NCI-H1417 treated with DMSO at 0.1 percent for 48 hours (cell line): ENCODE measurements around the gene ATP2C1.

ENCODE experiments used
- DNase-seq: peaks from one replicate; lab custom pipeline; 2025; lab: John Stamatoyannopoulos, UW

ATP2C1 gene

DNA sequence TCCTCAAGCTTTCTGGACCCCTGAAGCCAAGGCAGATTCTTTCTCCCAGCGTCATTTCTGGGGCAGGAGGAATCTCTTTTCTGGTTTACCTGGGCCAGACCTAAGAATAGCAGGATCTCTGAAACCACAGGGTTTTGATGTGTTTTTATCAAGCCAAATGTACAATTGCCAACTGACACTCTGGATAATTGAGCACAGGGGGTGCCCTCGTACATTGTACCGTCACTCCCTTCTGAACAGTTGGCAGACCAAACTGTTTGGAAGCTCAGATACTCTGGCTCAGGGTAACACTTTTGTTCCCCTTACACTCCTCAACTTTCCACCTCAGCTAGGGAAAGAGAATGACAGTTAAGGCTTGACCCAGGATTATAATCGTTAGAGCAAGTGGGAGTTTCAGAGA is 82.8 kb downstream of the ATP2C1 start:
- DNase-seq = no peak

DNA sequence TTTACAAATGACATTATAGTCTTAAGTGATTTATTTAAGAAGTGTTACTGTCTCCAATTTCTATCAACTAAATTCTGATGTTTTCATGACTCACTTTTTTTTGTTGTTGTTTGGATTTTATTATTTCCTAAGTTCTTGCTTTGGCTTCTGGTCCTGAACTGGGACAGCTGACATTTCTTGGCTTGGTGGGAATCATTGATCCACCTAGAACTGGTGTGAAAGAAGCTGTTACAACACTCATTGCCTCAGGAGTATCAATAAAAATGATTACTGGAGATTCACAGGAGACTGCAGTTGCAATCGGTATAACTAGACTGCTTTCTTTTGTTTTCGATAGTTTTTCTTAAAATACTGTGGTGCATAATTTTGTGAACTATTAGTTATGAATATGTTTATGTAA is 85.2 kb downstream of the ATP2C1 start:
- no peak for DNase-seq

DNA sequence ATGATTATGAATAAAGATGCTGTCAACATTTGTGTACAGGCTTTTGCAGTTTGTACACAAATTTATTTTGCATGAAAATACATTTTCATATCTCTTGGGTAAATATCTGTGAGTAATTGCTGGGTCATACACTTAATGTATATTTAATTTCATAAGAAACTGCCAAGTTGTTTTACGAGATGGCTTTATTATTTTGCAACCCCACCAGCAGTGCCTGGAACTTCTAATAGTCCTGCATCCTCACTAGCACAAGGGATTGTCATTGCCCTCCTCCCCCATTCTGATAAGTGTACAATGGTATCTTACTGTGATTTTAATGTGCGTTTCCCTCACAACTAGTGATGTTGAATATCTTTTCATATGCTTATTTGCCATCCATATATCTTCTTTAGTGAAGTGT is 87.6 kb downstream of the ATP2C1 start:
- DNase-seq = no peak

DNA sequence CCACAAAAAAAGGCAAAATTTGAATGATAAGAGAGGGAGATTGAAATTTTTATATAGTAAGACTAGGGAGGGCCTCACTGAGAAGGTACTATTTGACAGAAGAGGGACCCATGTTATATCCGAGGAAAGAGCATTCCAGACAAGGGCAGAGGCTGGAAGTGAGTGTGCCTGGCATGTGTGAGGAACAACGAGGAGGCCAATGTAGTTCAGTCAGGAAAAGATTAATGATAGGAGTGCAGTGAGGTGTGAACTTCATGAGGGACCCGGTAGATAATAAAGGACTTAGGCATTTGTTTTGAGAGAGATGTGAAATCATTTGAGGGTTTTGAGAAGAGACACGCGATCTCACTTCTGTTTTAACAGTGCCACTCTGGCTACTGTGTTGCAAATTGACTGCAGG is 96.4 kb downstream of the ATP2C1 start:
- DNase-seq = no peak

DNA sequence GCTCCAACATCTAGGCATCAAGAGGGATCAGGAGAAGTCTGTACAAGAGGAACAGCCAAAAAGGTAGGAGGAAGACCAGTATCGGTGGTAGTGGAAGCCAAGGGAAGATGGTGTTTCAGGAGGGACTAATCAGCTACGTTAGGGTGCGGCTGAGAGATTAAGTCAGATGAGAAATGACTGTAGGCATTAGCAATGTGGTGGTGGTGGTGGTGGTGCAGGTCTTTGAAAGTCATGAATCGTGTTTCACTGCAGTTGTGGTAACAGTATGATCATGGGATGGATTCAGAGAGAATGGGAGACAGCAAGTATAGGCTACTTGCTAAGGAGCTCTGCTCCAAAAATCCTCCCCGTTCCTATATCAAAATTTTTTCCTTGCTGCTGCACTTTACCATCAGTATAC is 97.2 kb downstream of the ATP2C1 start:
- no peak for DNase-seq

DNA sequence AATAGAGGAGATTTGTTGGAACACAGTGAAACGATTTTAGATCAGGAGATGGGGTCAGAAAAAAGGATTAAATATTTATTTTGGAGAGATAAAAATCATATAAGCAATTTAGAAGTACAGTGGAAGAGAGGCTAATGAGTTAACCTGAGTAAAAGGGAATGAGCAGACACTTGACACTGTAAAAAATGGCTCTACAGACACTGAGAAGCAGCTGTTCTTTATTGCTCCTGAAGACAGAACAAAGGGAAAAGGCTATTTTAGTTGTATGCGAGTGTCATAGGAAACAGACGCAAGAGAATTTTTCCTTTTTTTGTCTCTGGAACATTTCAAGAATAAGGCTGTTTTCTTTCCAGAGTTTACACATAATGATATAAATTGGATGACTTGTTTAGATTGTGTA is 98.5 kb downstream of the ATP2C1 start:
- DNase-seq = peak; percentile 28

DNA sequence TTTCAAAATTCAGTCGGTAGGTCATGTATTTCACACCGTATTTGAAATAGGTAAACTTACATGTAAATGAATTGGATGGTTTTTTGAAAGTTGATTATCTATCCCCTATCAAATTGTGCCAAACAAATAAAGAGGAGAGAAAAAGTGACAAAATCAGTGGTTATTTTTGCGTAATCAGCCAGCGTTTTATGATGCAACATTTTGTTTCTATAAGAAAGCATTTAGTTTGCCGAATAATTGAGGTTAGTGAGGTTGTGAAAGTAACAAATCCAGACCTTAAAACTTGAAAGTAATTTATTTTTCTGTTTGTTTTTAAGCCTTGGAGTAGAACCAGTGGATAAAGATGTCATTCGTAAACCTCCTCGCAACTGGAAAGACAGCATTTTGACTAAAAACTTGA is 103.4 kb downstream of the ATP2C1 start:
- DNase-seq = no peak

DNA sequence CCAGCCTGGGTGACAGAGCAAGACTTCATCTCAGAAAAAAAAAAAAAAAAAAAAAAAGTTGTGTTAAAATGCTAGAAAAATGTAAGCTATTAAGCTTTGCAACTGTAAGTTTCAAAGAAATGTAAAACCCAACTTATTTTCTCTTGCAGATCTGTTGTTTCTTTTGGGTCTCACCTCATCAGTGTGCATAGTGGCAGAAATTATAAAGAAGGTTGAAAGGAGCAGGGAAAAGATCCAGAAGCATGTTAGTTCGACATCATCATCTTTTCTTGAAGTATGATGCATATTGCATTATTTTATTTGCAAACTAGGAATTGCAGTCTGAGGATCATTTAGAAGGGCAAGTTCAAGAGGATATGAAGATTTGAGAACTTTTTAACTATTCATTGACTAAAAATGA is 107.2 kb downstream of the ATP2C1 start:
- no peak for DNase-seq

DNA sequence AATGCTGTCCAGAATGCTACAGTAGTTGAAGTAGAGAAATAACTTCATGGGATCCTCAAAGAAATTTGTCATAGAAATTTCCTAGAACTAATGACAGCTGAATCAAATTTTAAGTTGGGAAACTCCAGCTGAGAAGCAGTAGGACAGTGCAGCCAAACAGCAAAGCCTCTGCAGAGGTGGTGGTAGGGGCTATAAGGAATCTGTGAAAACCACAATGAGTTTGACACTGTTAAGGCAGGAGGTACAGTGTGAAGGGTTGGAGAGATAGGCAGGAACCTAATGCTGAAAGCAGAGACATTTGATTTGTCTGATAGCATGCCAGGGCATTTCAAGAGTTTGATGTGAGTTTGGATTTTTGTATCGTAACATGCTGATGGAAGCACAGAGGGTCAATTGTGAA is 110.7 kb downstream of the ATP2C1 start:
- no peak for DNase-seq

DNA sequence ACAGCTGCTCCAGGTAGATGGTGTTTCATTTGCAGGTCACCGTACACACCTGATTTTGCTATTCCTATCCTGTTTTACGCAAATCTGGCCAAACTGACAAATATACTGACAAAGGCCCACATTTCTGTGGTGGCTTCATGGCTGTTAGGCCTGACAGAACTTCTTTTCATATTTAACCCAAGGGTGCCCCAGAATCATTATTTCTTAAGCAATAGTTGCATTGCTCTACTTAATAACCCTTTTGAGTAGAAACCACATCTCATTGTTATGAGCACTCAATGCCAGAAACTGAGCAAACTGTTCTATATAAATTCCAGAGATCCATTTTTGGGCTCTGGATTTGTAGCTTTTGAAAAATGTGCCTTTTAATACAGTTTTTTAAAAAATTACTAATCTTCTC is 113.4 kb downstream of the ATP2C1 start:
- no peak for DNase-seq

DNA sequence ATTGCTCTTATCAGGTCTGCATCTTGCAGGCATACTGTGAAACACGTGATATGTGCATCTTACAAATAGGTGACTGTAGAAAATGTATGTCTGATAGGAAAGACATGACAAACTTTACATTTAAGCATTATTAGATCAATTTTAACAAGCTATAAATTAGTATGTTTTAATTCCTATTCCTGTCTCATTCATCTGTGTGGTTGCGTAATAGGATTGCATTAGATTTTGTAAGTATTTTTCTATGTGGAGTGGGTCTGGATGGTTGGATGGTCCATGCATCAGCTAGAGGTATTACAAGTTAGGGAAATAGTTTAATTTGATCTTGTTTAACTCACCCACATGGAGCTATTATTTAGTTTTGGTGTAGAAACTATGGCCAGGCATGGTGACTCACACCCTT is 113.9 kb downstream of the ATP2C1 start:
- no peak for DNase-seq

DNA sequence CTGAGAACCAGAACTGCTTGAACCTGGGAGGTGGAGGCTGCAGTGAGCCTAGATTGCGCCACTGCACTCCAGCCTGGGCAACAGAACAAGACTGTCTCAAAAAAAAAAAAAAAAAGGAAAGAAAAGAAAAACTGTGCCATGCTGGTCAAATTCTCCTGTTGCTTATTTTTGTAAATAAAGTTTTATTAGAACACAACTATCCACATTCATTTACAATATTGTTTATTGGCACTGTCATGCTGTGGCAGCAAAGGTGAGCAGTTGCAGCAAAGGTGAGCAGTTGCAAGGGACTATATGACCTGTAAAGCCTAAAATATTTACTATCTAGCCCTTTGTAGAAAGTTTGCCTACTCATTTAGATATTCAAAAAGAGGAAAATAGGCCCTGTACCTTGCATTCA is 114.4 kb downstream of the ATP2C1 start:
- DNase-seq = no peak

DNA sequence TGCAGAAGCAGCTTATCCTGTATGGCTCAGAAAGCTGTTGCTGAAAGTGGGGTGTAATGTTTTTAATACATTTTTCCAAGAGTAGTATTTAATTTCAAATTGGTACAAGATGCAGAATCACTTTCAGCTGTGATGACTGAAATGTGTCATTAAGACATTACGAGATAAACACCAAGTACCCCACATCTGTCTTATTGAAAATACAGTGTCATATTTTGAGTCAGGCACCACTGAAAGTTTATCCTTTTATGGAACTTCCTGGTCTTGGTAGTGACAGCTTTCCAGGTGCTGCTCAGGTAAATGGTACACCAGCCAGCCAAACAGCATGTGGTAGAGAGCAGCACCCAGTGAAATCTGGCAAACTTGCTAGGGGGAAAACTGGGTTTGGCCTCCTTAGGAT is 115.8 kb downstream of the ATP2C1 start:
- DNase-seq = no peak

DNA sequence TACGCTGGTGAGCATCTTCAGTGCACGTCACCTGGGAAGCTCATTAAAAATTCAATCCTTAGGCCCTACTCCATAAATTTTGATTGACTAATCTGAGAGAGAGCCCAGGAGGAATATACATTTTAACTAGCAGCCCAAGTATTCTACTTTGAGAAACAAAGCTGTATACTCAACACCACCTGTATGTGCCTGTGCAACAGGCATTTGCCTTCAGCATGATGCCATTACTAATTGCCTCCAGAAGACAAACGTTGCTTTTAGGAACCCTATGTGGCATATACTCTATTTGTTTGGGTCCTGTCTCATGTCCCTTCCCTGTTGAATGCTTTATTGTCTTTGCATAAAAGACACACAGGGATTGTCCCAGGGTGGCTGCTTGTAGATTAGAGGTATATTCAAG is 125.1 kb downstream of the ATP2C1 start:
- no peak for DNase-seq

DNA sequence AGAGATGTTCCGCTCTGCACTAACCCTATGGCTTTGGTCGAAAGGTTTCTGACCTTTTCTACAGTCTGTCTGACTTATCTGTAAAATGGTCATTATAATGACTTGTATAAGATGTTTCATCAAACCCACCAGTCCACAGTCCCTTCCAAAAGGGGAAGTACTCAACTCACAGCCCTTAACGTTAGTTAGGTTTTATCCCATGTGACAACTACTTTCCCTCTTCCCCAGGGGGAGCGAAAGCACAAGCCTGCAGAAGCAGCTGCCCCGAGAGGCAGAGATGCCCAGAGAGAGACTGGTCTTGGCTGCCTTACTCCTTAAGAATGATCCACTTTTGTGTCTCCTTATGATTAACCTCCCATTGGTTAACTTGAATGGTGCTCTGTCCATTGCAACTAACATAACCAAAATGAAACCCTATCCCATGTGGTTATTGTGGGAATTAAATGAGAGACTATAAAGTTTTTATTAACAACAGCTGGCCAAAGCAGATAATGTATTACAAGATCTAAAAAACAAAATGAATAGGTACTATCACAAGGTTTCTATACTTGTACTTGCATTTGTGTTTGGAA is 126.3 kb downstream of the ATP2C1 start:
- DNase-seq = no peak

DNA sequence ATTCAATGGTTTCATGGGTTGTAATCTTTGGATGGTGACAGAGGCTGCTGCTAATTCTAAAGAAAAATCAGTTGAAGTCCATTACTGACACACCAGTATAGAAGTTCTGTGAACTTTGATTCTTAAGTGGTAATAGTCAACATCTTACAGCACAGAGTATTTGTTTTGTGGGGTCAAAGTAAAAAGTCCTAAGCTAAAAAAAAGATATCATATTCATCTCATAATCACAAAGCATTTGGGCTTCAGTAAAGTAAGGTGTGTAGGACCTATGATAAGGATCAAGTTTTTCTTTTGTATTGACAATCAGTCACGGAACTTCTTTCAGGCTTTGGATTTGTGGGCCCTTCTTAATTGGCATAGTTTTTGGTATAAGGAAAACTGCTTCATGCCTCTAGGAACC is 131.7 kb downstream of the ATP2C1 start:
- DNase-seq = no peak

DNA sequence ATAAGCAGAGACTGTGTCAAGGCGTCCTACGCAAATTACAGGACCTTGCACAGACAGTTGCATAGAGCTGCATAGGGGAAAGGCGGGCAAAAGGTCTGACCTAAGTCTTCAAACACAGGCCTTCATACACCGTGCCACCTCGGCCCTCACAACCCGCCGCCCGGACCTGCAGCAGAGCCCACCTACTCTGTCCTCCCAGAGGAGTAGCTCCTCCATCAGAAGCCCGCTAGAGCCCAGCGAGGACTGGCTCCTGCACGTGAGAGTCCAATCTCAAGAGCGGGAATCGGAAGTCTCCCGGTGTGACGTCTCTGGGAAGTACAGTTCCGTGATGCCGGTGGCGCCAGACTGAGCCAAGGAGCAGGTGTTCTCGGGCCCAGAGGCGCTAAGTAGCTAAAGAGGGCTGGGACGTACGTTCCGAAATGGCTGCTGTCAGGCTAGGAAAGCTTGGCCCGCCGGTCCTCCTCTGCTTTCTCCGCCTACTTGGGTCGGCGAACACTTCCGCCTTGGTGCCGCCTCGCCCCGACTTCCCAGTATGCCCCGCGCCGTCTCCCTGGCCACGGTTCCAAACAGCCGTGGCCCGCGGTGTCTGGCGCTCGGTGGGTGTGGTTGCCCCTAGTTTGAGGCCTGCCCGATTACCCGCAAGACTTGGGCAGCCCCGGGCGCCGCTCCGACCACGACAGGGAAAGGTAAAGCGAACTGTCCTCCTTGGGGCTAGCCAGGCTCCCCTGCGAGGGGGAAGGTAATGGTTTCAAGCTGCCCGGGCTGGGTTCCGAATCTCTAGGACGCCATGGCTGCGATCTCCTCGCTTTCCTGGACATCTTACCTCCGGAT is 132.7 kb downstream of the ATP2C1 start, which contains the start of the genes ASTE1 and NEK11:
Gene ASTE1 (minus strand): TSS at position 505 of the 831 bp plus-strand sequence. CDS start 1,519 bp downstream, outside the sequence.
Gene NEK11 (plus strand): TSS at position 557 of the 831 bp plus-strand sequence. CDS start 2,832 bp downstream, outside the sequence.
- DNase-seq = peak; percentile 41

DNA sequence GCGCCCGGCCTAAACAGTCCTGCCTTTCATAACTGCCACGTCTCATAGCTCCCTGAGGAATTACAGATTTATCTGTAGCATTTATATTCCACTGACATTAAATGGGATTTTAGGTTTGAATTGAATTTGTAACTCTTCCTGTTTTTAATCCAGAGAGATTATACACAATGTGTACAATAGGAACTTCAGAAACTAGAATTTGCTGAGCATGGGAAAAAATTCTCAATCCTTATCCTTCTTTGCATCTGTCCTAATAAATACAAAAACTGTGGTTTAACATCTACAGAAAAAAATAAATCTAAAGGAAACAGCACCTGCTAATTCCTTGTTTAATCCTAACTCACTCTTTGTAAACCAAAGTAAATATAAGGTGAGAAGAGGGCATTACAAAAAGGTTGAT is 135.0 kb downstream of the ATP2C1 start:
- DNase-seq = no peak

DNA sequence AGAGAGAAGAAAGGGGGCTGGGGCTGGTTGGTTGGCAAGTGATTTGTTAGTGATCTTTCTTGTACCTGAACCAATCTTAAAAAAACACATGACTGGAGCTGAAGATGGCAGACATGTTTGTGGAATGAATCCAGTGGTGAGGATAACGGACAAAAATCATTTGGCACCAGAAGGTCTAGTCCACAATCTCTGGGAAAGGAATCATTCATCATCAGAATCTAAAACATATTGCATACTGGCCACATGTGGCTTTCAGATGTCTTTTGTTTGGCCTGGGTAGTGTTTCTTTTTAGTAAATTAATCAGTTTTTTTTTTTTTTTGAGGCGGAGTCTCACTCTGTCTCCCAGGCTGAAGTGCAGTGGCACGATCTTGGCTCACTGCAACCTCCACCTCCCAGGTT is 137.8 kb downstream of the ATP2C1 start:
- no peak for DNase-seq

DNA sequence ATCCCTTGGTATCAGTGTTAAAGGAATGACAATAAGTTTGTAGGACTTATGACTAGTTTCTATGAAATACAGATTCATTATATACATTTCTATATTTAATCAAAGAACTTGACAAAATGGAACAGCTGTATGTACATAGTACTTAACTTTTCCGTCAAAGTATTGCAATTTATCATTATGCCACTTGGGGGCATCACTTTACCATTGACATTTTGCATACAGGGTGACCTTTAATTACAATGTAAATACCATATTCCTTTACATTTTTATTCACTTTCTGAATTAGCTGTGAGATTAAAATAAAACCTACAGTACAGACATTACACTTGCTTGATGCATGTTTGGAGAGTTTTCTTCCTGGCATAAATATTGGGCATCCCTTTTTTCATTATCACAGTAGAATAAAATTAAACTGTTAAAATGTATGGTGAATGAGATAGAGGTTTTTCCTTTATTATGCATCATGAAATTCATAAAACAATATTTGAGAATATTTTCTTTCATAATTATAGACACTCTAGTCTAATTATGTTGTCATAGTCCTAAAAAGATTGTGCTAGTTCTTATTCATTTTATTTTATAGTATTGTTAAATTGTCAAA is 139.7 kb downstream of the ATP2C1 start:
- DNase-seq = no peak

DNA sequence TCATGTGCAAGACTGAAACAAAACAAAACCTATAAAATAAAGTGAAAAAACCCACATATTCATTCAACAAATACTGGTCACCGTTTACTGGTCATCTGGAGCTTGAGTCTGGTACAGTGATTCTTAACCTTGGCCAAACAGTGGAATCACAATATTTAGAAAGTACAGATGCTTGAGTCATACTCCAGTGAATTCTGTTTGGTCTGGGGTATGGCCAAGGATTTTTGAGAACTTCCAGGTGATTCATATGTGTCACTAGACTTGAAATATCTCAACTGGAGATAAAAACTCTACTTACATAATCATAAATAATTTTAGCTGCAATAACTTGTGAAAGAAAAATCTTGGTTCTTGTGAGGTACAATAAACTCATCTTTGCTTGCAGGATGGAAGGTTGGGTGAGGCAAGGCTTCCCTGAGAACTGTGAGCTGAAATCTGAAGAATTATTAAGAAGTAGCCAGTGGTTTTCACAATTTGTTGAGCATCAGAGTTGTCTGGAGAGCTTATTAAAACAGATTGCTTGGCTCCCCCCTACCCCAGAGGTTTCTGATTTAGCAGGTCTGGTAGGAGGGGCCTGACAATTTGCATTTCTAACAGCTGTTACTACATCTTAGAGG is 142.4 kb downstream of the ATP2C1 start:
- DNase-seq = no peak

DNA sequence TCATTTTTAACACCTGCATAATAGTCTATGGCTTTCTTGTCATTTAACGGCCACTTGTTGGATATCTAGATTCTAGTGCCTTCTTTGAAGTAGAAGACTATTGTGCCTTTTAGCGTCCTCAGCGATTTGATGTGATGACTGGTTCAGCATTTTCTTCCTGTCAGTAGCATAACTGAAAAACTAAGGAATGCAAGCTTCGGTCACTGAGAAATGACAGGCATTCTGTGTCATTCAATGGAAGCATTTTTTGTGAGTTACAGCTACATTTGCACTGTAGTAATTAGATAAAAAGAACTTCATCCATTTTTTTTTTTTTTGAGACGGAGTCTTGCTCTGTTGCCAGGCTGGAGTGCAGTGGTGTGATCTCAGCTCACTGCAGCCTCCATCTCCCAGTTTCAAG is 143.1 kb downstream of the ATP2C1 start:
- no peak for DNase-seq

DNA sequence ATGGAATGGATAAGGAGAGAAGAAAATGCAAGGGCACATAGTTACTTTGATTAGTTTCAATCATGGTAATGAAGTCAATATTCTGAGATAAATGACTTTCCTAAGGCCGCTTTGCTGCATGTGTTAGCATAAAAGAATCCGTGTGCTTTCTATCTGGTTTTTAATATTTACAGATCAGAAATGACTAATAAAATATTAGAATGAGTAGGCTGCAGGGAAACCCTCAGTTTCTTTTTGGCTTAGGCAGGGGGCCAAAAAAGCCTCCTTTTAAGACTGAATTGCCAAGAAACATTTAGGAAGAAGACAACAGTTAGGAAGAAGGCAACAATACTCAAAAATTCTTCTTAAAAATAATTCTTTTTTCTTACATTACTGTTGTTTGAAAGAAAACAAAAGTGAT is 144.4 kb downstream of the ATP2C1 start:
- no peak for DNase-seq
